ENCODE results near the gene EIF2A. TPM values are rescaled to one million over a fixed set of nuclear protein-coding genes. Genes with fewer than 3 reads are reported as not detected.

EIF2A gene
- total and polyA plus RNA-seq, 2 of the 13 experiments (the other 11 are each of a cell fraction or from before 2014, with no cell fraction given) = 124 to 139 TPM

- intact Hi-C loops (cut with micrococcal nuclease; ENCODE audit: unreplicated experiment) (no loop called here), in situ Hi-C loops (cut with HindIII; ENCODE audit: extremely low pct_ligation_motif_present, low pct_unique_long_range_greater_than_20kb) (no loop called here)
- Histone ChIP-seq H2AFZ (ENCODE audit: low read length) (no peak overlapping the region), H3K4me2 (ENCODE audit: low read depth, low read length) (no peak overlapping the region), H3K9ac (ENCODE audit: insufficient read depth, low read depth, low read length) (no peak overlapping the region), H4K20me1 (ENCODE audit: insufficient read depth, low read length) (no peaks in the 10 kb centered on the region; the same call in 1 of the 2 replicates), H3K79me2 (ENCODE audit: insufficient read depth, low read length) (no peaks in the 10 kb centered on the region), H3K4me1 (ENCODE audit: insufficient read depth, low read length) (no peaks in the 10 kb centered on the region), H3K9me3 (ENCODE audit: low read length) (no peaks in the 10 kb centered on the region), H3K36me3 (replicated peaks in 1 of 2; ENCODE audit: control insufficient read depth in 1 of 2, insufficient read depth in 2 of 2, low read length in 2 of 2) (peaks cover 6 to 64% of the 10 kb centered on the region in 2 experiments), H3K27ac (ENCODE audit: extremely low read length, insufficient read depth, low read length) (no peak overlapping the region), H3K27me3 (ENCODE audit: control insufficient read depth in 1 of 2, insufficient read depth in 2 of 2, low read length in 2 of 2) (no peaks in the 10 kb centered on the region), H3K4me3 (replicated peaks in 1 of 3; ENCODE audit: insufficient read depth in 1 of 3, low read depth in 2 of 3, low read length in 3 of 3) (no peak overlapping the region)
- ChIA-PET CTCF (ENCODE audit: low intra/inter-chr PET ratio, low total read pairs) (no interaction called here), POLR2A (no interaction called here)
- FAIRE-seq (no peak), DNase-seq (ENCODE audit: low spot score) (no peak), ATAC-seq (no peak)
- no TSS peak for BruUV-seq (replicated peaks)
- TF ChIP-seq ZNF790 (CRISPR knock-in tag; IDR thresholded peaks at IDR 0.05; ENCODE audit: borderline replicate concordance) (no peak), ZNF207 (IDR thresholded peaks at IDR 0.05; ENCODE audit: borderline replicate concordance) (no peak), MAX (IDR thresholded peaks at IDR 0.05) (no peak), MAFK (conservative IDR thresholded peaks at IDR 0.05 in 1 of 2, IDR thresholded peaks at IDR 0.05 in 1 of 2; ENCODE audit: low read length in 2 of 2) (no peak), SNAPC2 (CRISPR knock-in tag; IDR thresholded peaks at IDR 0.05) (no peak), ZNF616 (CRISPR knock-in tag; IDR thresholded peaks at IDR 0.05; ENCODE audit: low read depth) (no peak), PHF5A (CRISPR knock-in tag; IDR thresholded peaks at IDR 0.05; ENCODE audit: low read depth, unreplicated experiment) (no peak), ZBTB14 (CRISPR knock-in tag; IDR thresholded peaks at IDR 0.05) (no peak), KLF15 (CRISPR knock-in tag; IDR thresholded peaks at IDR 0.05; ENCODE audit: borderline replicate concordance) (no peak), ZNF407 (CRISPR knock-in tag; IDR thresholded peaks at IDR 0.05; ENCODE audit: not compliant biosample characterization) (no peak), ZNF136 (CRISPR knock-in tag; IDR thresholded peaks at IDR 0.05; ENCODE audit: low read depth) (no peak), ZNF740 (CRISPR knock-in tag; IDR thresholded peaks at IDR 0.05) (no peak), MTF2 (CRISPR knock-in tag; IDR thresholded peaks at IDR 0.05; ENCODE audit: borderline replicate concordance) (no peak), ZBTB34 (CRISPR knock-in tag; IDR thresholded peaks at IDR 0.05) (no peak)
These were observed 34.6 kb downstream of the EIF2A start for GRCh38 chr3:150581174-150581573.
